Activated T-cell treated with anti-CD3 and anti-CD28 coated beads for 48 hours (primary cell): ENCODE measurements around the gene KLF2.
A peak's percentile ranks its signal among the peaks of the same experiment; 100 is the strongest.
"Not testable (repeated sequence)": the region's sequence is repeated elsewhere in the genome, so short reads cannot be mapped to it uniquely, and the experiment has no call there.

ENCODE experiments used
- DNase-seq: peaks from one replicate; pipeline ENCODE4 v3.0.0-alpha.2; 2020; ENCODE audit warnings: low read depth

Gene KLF2

GRCh38 chr19:16324384-16325160, at the start of gene KLF2:
TSS of gene KLF2 (plus strand) at chr19:16324826. CDS start at chr19:16324924, 98 bp downstream.
- DNase-seq: peak; percentile 72

DNA sequence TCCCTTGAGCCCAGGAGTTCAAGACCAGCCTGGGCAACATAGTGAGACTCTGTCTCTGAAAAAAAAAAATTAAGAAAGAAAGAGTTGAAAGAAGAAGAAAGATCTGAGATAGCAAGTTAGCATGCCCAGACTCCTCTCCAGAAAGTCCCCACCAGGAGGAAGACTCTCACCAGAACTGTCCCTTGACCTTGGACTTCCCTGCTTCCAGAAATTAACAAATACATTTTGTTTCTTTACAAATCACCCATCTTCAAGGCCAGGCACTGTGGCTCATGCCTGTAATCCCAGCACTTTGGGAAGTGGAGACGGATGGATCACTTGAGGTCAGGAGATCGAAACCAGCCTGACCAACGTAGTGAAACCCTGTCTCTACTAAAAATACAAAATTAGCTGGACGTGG, 44.3 kb upstream of the KLF2 start:
- no peak for DNase-seq

DNA sequence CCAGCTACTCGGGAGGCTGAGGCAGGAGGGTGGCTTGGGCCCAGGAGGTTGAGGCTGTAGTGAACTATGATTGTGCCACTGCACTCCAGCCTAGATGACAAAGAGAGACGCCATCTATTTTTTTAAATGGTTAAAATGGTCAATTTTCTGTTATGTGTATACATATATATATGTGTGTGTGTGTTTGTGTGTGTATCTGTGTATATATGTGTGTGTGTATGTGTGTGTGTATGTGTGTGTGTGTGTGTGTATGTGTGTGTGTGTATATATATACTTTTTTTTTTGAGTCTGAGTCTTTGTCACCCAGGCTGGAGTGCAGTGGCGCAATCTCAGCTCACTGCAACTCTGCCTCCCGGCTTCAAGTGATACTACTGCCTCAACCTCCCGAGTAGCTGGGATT, 42.9 kb upstream of the KLF2 start:
- no peak for DNase-seq

GRCh38 chr19:16283210-16284061, 41.2 kb upstream of the KLF2 start:
- DNase-seq: peak; percentile 75

DNA sequence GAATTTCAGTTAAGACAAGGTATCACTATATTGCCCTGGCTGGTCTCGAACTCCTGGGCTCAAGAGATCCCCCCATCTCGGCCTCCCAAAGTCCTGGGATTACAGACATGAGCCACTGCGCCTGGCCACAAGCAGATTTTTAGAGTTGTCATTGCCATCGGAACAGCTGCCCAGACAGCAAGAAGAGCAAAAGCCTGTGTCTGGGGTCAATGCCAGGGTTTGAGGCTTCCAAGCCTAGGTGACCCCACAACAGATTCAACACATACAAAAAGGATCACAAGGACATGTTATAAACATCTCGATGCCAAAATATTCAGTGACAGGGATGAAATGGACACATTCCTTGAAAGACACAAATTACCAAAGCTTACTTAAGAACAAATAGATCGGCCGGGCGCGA, 40.1 kb upstream of the KLF2 start:
- no peak for DNase-seq

DNA sequence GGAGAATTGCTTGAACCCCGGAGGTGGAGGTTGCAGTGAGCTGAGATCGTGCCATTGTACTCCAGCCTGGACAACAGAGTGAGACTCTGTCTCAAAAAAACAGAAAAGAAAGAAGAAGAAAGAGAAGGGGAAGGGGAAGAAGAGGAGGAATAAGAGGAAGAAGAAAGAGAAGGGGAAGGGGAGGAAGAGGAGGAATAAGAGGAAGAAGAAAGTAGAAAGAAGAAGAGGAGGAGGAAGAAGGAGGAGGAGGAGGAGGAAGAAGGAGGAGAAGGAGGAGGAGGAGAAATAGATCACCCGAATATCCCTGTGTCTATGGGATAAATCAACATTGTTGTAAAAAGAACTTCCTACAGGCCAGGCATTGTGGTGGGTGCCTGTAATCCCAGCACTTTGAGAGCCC, 39.5 kb upstream of the KLF2 start:
- DNase-seq: not testable (repeated sequence)

DNA sequence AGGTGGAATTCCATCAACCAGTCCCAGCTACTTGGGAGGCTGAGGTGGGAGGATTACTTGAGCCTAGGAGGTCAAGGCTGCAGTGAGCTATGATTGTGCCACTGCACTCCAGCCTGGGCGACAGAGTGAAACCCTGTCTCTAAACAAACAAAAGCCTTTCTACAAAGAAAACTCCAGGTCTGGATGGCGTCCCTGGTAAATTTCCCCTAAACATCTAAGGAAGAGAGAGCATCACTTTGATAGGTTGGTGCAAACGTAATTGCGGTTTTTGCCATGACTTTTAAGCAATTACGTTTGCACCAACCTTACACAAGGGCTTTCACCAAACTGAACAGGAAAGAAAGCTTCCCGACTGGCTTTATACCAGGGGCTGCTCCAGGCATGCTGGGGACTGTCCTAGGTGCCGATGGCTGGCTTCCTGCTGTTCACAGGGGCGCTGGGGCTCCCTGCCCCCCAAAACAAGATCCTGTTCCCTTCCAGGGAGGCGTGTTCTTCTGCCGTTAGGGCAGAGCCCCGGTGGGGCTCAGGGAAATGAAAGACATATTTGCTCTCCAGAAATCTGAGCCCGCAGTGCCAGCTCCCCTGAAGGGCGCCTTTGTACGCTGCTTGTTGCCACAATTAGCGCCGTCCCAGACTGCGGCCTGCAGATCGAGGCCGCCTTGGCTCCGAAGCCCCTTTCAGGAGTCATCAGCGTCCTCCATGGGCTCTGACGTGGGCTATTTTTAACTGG, 38.7 kb upstream of the KLF2 start:
- DNase-seq: no peak

- no peak for DNase-seq
Observed at GRCh38 chr19:16288544-16288943, 36.1 kb upstream of the KLF2 start.

DNA sequence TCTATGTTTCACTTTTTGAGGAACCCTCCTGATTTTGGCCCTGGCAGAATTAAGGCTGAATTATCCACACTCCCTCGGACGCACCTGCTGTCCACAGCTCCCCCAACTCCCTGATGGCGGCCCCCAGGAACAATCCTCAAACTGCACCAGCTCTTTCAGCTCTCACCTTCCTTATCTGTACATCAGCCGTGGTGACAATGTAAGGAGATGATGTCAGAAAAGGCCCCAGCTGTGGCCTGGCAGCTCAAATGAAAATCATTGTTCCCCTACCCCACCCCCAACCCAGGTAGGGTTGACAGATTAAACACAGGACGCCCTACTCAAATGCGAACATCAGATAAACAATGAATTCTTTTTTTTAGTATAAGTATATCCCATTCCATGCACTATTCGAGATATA, 35.0 kb upstream of the KLF2 start:
- DNase-seq: no peak

DNA sequence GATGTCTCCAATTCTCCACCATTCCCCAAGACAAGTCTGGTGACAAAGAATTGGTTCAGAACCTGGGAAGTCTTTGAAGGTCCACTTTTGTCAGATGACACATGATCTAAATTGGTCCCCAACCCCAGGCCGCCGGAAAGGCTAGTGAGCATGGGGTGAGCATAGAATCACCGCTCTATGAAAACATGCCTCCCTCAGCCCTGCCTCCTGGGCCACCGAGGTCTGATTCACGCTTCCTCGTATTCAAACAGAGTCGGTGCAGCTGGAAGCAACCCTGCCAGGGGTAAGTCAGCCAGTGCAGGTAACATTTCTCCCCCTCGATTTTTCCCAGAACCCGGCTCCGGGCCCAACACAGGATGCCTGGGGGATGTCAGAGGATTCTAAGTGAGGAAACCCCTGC, 33.9 kb upstream of the KLF2 start:
- DNase-seq: no peak

- no peak for DNase-seq
Observed at GRCh38 chr19:16293118-16294091, 31.2 kb upstream of the KLF2 start.

- DNase-seq: no peak
Observed at GRCh38 chr19:16295057-16295456, 29.6 kb upstream of the KLF2 start.

- no peak for DNase-seq
Observed at GRCh38 chr19:16296713-16297112, 27.9 kb upstream of the KLF2 start.

- no peak for DNase-seq
Observed at GRCh38 chr19:16297575-16298178, 26.9 kb upstream of the KLF2 start.

DNA sequence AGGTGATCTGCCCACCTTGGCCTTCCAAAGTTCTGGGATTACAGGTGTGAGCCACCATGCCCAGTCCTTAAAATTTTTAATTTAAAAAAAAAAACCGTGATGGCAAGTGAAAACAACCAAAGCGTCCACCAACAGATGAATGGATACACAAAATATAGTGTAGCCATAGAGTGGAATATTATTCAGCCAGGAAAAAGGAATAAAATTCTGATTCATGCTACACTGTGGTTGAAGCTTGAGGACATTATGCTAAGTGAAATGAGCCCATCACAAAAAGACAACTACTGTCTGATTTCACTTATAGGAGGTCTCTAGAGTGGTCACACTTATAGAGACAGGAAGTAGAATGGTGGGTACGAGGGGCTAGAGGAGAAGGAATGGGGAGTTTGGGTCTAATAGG, 26.3 kb upstream of the KLF2 start:
- DNase-seq: no peak

DNA sequence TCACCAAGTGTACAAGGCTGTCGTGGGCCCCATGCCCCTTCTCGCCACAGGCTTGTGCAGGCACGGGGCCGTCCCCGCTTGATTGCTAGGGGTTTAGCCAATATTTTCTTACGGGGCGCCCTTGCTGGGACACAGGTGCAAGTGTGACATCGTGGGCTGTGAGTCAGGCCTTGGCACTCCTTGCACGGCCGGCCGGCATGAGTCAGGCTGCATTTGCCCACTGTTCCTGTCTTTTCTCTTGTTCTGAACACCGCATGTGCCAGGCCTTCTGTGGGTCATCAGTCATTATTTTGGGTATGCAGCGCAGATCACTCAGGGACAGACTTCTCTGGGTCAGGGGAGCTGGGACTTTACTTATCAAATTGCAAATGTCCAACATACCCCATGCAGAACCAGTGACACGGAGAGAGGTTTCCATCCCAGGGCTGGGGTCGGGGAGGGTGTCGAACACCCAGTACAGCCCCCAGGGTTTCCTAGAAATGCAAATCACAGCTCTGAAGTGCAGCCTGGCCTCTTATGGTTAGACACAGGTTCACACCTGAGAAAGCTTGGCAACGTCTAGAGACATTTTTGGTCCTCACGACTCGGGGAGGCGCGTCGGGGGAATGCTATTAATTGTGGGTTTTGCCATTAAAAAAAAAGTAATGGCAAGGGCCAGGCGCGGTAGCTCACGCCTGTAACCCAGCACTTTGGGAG, 22.5 kb upstream of the KLF2 start:
- DNase-seq: no peak

DNA sequence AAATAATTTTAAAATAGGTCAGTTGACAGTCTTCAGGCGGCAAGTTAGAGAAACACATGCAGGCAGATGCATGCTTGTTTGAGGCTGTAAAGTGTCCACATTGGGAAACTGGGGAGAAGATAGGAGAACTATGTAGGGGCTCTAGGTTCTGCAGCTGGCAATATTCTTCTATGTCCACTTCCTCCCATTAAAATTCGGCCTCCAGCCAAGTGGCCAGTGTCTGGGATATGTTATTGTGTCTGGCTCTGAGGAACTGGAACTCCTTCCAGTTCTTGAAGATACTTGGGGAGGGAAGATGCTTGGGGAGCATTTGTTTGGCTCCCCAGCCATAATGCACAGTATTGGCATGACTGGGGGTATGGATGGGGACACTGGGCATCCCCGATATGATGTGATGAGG, 20.9 kb upstream of the KLF2 start:
- no peak for DNase-seq

GRCh38 chr19:16304511-16304910, 20.1 kb upstream of the KLF2 start:
- not testable (repeated sequence) for DNase-seq

GRCh38 chr19:16305060-16305459, 19.6 kb upstream of the KLF2 start:
- not testable (repeated sequence) for DNase-seq

DNA sequence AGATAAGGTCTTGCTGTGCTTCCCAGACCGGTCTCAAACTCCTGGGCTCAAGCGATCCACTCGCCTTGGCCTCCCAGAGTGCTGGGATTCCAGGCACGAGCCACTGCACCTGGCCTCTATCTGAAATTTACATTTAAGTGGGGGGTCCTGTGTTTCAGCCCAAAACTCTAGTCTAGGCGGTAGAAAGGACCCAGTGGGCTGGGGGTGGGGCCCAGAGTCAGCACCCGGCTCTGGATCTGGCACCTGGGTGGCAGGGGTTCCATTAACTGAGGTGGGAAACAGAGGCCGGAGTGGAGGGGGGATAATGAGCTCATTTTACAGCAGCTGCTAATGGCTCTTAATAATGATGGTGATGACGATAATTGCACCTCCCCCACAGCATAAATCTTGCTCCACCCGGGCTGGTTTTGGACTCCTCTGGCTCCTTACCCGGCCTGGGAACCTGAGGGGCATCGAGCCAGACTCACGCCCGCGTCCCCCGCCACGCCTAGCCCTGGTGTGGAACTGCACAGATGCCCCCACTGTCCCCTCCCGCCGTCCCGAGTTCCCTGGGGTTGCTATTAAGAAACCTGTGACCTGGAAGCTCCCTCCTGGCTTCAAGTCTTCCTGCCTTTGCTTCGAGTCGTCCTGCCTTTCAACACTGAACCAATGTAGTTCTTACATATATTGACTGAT, 17.8 kb upstream of the KLF2 start:
- DNase-seq: no peak
